ENCODE results near the gene MGST2. TPM values are rescaled to one million over a fixed set of nuclear protein-coding genes. Genes with fewer than 3 reads are reported as not detected.

The MGST2 gene
- total RNA-seq, 3 donors from 2014 or later (not counting 1 experiment from before 2014, with no cell fraction given) = 7.8 to 17.0 (median 10.9) TPM

DNA sequence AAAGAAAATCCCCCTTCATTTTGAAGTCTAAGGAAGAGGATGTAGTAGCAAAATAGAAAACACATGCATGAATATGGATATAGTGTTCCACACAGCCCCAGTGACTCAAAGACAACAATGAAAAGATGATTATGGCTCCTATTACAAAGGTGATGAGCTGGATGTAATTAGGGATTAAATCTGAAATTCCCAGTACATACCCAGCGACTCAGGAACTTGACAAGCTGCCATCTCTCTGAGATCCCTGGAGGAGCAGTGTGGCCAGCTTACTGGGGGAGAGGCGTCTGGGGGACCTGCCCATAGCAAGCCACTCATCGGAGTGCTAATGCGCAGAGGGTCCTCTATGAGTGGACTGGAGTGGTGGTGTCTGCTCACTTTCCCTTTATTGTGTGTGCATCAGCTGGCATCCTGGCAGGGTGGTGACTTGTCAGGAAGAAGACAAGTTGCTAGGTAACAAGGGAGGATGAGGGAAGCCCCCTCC is 42.7 kb upstream of the MGST2 start:
- H3K36me3 Mint-ChIP-seq = no peaks in the 10 kb centered on the region
- peaks cover 0 to under 1% of the 10 kb centered on the region in 2 donors for H3K4me1 Mint-ChIP-seq
- ATAC-seq (no peak), DNase-seq (no peak)
- Histone ChIP-seq H3K9me3 (ENCODE audit: control insufficient read depth, insufficient read depth, low read length) (no peaks in the 10 kb centered on the region), H3K36me3 (ENCODE audit: control insufficient read depth, insufficient read depth, low read length) (no peaks in the 10 kb centered on the region), H3K27ac (ENCODE audit: low read length) (no peak overlapping the region), H3K4me3 (ENCODE audit: low read length) (no peak overlapping the region), H3K27me3 (ENCODE audit: control insufficient read depth, insufficient read depth, low read length) (no peaks in the 10 kb centered on the region), H3K4me1 (ENCODE audit: control insufficient read depth, insufficient read depth, low read length) (no peaks in the 10 kb centered on the region)
- no peak overlapping the region for H3K27ac Mint-ChIP-seq
- H3K4me3 Mint-ChIP-seq = no peak overlapping the region
- H3K9me3 Mint-ChIP-seq = no peaks in the 10 kb centered on the region
- 90% methylated on average over 3 of the region's 4 CpGs for WGBS (ENCODE audit: insufficient coverage)
- peaks cover 12 to 31% of the 10 kb centered on the region in 2 donors for H3K27me3 Mint-ChIP-seq (ENCODE audit: low read depth in 2 of 2)
- intact Hi-C loops (cut with micrococcal nuclease) = no loop called here
- TF ChIP-seq CTCF (IDR thresholded peaks at IDR 0.05) = no peak

- Mint-ChIP-seq H3K4me1 (no peaks in the 10 kb centered on the region), H3K27ac (no peak overlapping the region), H3K9me3 (no peaks in the 10 kb centered on the region), H3K4me3 (no peak overlapping the region), H3K36me3 (no peaks in the 10 kb centered on the region), H3K27me3 (ENCODE audit: low read depth in 2 of 2) (peaks cover 12 to 31% of the 10 kb centered on the region in 2 donors)
- ATAC-seq = no peak
- Histone ChIP-seq H3K4me3 (ENCODE audit: low read length) (no peak overlapping the region), H3K27me3 (ENCODE audit: control insufficient read depth, insufficient read depth, low read length) (no peaks in the 10 kb centered on the region), H3K4me1 (ENCODE audit: control insufficient read depth, insufficient read depth, low read length) (no peaks in the 10 kb centered on the region), H3K36me3 (ENCODE audit: control insufficient read depth, insufficient read depth, low read length) (no peaks in the 10 kb centered on the region), H3K27ac (ENCODE audit: low read length) (no peak overlapping the region), H3K9me3 (ENCODE audit: control insufficient read depth, insufficient read depth, low read length) (no peaks in the 10 kb centered on the region)
- TF ChIP-seq CTCF (IDR thresholded peaks at IDR 0.05) = no peak
- 90% methylated on average over 3 of the region's 3 CpGs for WGBS (ENCODE audit: insufficient coverage)
- no peak for DNase-seq
- intact Hi-C loops (cut with micrococcal nuclease) = no loop called here
Measured at GRCh38 chr4:139624441-139625092, 41.1 kb upstream of the MGST2 start.

DNA sequence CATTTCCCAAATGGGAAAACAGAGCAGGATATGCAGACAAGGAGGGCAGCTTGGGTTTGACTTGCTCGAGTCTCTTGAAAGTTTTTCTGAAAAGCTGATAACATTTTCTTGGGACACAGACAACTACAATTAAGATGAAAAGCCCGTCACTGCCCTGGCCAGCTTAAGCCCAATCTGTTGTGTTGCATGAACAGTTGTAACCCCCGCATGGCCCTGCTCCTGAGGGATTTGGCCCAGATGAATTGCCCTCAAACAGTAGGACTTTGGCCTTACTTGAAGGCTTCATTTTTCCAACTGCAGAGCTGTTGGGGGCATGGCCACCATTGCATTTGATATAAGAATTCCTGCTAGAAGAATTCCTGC is 40.5 kb upstream of the MGST2 start:
- WGBS (ENCODE audit: insufficient coverage) = 90% methylated on average over 3 of the region's 3 CpGs
- intact Hi-C loops (cut with micrococcal nuclease) = no loop called here
- H3K4me1 Mint-ChIP-seq = no peaks in the 10 kb centered on the region
- peaks cover 12 to 31% of the 10 kb centered on the region in 2 donors for H3K27me3 Mint-ChIP-seq (ENCODE audit: low read depth in 2 of 2)
- Histone ChIP-seq H3K4me1 (ENCODE audit: control insufficient read depth, insufficient read depth, low read length) (no peaks in the 10 kb centered on the region), H3K4me3 (ENCODE audit: low read length) (no peak overlapping the region), H3K27ac (ENCODE audit: low read length) (no peak overlapping the region), H3K36me3 (ENCODE audit: control insufficient read depth, insufficient read depth, low read length) (no peaks in the 10 kb centered on the region), H3K27me3 (ENCODE audit: control insufficient read depth, insufficient read depth, low read length) (no peaks in the 10 kb centered on the region), H3K9me3 (ENCODE audit: control insufficient read depth, insufficient read depth, low read length) (no peaks in the 10 kb centered on the region)
- no peak overlapping the region for H3K27ac Mint-ChIP-seq
- no peaks in the 10 kb centered on the region for H3K36me3 Mint-ChIP-seq
- no peak for TF ChIP-seq CTCF (IDR thresholded peaks at IDR 0.05)
- no peaks in the 10 kb centered on the region for H3K9me3 Mint-ChIP-seq
- ATAC-seq = no peak
- no peak for DNase-seq
- H3K4me3 Mint-ChIP-seq = no peak overlapping the region

DNA sequence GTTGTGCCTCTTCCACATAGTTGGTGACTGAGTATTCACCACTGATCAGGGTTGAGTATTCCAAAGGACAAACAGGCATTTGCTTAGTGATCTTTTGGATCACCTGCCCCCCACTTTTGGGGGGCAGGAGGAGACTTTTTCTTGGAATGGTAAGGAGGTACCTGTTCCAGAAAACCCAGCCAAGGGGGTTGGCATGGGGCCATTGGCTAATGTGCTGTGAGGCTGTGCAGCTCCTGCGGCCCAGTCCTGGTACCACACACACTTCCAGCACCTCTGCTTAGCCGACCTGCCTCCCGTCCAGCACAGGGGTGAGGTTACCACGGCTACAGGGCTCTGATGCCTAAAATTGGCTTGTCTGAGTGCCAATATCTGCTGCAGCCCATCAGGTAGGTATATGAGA is 40.1 kb upstream of the MGST2 start:
- ATAC-seq (no peak), DNase-seq (no peak)
- no peak overlapping the region for H3K27ac ChIP-seq (ENCODE audit: low read length)
- no peaks in the 10 kb centered on the region for H3K4me1 ChIP-seq (ENCODE audit: control insufficient read depth, insufficient read depth, low read length)
- no peak overlapping the region for H3K4me3 Mint-ChIP-seq
- no peaks in the 10 kb centered on the region for H3K9me3 ChIP-seq (ENCODE audit: control insufficient read depth, insufficient read depth, low read length)
- no peak for TF ChIP-seq CTCF (IDR thresholded peaks at IDR 0.05)
- H3K27ac Mint-ChIP-seq = no peak overlapping the region
- no peaks in the 10 kb centered on the region for H3K36me3 ChIP-seq (ENCODE audit: control insufficient read depth, insufficient read depth, low read length)
- H3K4me1 Mint-ChIP-seq = no peaks in the 10 kb centered on the region
- H3K4me3 ChIP-seq (ENCODE audit: low read length) = no peak overlapping the region
- H3K36me3 Mint-ChIP-seq = no peaks in the 10 kb centered on the region
- H3K27me3 Mint-ChIP-seq (ENCODE audit: low read depth in 2 of 2) = peaks cover 12 to 31% of the 10 kb centered on the region in 2 donors
- 78% methylated on average over 4 of the region's 4 CpGs for WGBS (ENCODE audit: insufficient coverage)
- no peaks in the 10 kb centered on the region for H3K27me3 ChIP-seq (ENCODE audit: control insufficient read depth, insufficient read depth, low read length)
- intact Hi-C loops (cut with micrococcal nuclease) = no loop called here
- H3K9me3 Mint-ChIP-seq = no peaks in the 10 kb centered on the region
